ENCODE results near the gene ALDH3A2. TPM values are rescaled to one million over a fixed set of nuclear protein-coding genes. Genes with fewer than 3 reads are reported as not detected.
"Not testable (repeated sequence)": the region's sequence is repeated elsewhere in the genome, so short reads cannot be mapped to it uniquely, and the experiment has no call there.

The ALDH3A2 gene
- polyA plus RNA-seq, 6 donors from 2014 or later: 13.5 to 28.4 (median 18.1) TPM

DNA sequence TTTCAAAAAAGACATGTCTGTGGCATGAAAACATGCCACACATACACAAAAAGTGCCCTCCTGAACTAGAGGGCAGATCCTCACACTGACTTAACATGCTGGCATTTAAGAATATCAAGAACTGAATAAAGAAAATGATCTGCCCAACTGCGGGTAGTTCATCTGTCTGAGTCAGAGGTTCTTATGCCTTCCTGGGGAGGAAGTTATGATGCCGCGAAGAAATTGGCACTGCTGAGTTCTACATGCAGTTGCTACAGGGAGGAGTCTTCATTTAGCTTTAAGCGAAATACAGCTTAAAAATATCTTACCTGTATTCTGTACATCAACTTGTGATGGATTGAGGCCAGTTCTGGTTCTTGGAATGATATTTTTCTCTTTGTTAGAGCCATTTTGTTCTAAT, 6.3 kb downstream of the ALDH3A2 start:
- ATAC-seq (ENCODE audit: low read depth in 2 of 2) (no peak), DNase-seq (no peak)
- Mint-ChIP-seq H3K27ac (peak overlapping the region in 1 of 6 donors; percentile 86), H3K4me1 (peaks cover 14 to 28% (median 16%) of the 10 kb centered on the region in 3 donors), H3K27me3 (no peaks in the 10 kb centered on the region), H3K36me3 (peaks cover 11 to 29% of the 10 kb centered on the region in 2 donors), H3K4me3 (no peak overlapping the region), H3K9me3 (no peaks in the 10 kb centered on the region)

DNA sequence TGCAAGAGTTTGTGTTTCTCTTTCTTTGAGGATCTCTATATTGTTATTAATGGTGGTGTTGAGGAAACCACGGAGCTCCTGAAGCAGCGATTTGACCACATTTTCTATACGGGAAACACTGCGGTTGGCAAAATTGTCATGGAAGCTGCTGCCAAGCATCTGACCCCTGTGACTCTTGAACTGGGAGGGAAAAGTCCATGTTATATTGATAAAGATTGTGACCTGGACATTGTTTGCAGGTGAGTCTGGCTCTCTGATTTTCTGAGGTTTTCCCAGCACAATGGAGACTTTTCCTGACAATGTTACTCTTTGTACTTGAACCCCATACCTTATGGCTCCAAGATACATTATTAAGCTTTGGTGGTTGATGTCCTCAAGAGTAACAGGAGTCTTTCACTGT, 7.8 kb downstream of the ALDH3A2 start:
- ATAC-seq (ENCODE audit: low read depth in 2 of 2): no peak
- H3K36me3 Mint-ChIP-seq: peaks cover 11 to 36% of the 10 kb centered on the region in 2 donors

DNA sequence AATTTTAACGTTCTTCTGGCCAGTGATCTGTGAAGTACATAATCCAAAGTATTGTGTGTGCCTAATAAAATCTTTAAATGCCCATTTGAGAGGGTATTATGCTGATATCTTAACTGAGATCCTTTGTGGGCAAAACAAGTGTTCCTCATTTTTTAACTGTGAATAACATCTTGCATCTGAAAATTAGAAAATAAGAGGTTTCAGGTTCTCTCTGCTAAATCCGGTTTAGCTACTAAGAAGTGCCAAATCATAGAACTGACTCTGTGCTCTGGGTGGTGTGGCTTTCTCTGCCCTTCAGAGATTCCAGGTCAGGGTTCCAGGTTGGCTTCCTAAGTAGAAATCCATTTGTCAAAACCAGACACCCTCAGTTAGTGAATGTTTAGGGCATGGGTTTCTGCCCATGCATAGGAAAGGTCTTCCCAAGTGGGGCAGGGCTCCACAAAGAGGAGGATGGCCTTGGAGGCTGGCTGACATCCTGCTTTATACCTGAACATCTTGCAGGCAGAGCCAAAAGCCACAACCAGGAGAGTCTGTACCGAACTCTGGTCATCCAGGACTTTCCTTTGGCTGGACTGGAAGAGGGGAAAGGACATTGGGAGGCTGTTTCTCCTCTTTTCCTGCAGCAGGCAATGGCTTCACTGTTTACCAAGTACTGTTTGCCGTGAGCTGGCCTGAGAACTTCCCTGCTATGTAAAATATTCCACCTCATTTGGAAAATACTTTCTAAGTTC, 8.5 kb downstream of the ALDH3A2 start:
- DNase-seq (no peak), ATAC-seq (ENCODE audit: low read depth in 2 of 2) (peak; percentile 21 to 35)
- peaks cover 0 to 19% (median 14%) of the 10 kb centered on the region in 3 donors for H3K4me1 Mint-ChIP-seq
- H3K9me3 Mint-ChIP-seq: no peaks in the 10 kb centered on the region
- no peaks in the 10 kb centered on the region for H3K27me3 Mint-ChIP-seq
- H3K4me3 Mint-ChIP-seq: peak overlapping the region in 4 of 8 donors; percentile 31 to 76 (median 55)
- peaks cover 11 to 36% of the 10 kb centered on the region in 2 donors for H3K36me3 Mint-ChIP-seq
- peak overlapping the region in 1 of 6 donors; percentile 21 for H3K27ac Mint-ChIP-seq

More for the DNA sequence above, 7.8 kb downstream of the ALDH3A2 start:
- no peaks in the 10 kb centered on the region for H3K27me3 Mint-ChIP-seq
- H3K9me3 Mint-ChIP-seq: no peaks in the 10 kb centered on the region
- peaks cover 0 to 19% (median 16%) of the 10 kb centered on the region in 3 donors for H3K4me1 Mint-ChIP-seq
- peak overlapping the region in 2 of 6 donors; percentile 3 to 57 for H3K27ac Mint-ChIP-seq
- H3K4me3 Mint-ChIP-seq: peak overlapping the region in 2 of 8 donors; percentile 30 to 76
- no peak for DNase-seq

DNA sequence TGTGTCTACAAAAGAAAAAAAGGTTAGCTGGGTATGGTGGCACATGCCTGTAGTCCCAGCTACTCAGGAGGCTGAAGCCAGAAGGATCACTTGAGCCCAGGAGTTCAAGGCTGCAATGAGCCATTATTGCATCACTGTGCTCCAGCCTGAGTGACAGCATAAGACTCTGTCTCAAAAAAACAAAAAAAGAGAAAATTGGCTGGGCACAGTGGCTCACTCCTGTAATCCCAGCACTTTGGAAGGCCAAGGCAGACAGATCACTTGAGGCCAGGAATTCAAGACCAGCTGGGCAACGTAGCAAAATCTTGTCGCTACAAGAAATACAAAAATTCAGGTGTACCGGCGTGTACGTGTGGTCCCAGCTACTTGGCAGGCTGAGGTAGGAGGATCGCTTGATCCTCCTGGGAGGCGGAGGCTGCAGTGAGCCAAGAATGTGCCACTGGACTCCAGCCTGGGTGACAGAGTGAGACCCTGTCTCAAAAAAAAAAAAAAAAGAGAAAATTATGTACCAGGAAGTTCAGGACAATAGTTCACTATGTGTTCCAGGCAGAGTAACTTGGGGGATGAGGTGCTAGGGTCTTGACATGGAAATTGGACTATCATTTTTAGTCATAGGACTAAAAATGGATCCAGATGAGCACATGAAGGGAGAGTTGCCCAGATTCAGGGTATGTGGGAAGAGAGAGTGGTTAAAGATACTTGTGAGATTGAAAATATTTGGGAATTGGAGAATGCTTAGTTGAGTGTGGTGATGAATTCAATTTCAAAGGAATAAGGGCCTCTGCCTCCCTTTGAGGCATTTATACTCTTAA, 11.0 kb downstream of the ALDH3A2 start:
- Mint-ChIP-seq H3K27ac (peak overlapping the region in 1 of 6 donors; percentile 6), H3K4me3 (no peak overlapping the region), H3K36me3 (peaks cover 19 to 28% of the 10 kb centered on the region in 2 donors), H3K9me3 (no peaks in the 10 kb centered on the region), H3K27me3 (no peaks in the 10 kb centered on the region), H3K4me1 (peaks cover 0 to 19% (median 12%) of the 10 kb centered on the region in 3 donors)
- ATAC-seq (ENCODE audit: low read depth in 2 of 2): no peak
- DNase-seq: no peak

DNA sequence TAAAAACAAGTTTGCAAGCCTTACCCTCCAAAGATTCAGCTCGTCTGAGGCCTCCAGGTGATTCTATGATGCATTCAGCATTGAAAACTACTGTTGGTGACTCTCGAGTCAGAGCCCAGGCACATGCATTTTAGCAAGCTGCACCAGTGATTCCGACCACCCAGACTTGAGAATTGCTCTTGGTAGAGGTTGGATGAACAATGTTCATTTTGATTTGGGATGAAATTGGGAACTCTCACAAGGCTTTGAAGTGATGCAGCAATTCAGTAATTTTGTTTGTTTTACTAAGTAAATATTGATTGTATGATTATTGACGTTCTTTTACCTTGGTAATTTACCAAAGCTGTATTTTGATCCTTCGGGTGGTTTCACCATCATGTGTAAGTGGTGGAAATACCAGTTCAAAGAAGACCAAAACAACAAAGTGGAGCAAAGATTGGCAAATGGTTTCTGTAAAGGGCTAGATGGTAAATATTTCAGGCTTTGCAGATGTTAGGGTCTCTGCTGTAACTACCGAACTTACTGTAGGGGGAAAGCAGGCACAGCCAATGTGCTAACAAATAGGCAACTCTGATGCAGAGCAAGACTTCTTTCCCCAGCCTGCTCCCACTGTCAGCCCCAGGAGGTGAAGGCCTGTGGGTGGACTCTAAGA, 11.8 kb downstream of the ALDH3A2 start:
- H3K36me3 Mint-ChIP-seq: peaks cover 17 to 21% of the 10 kb centered on the region in 2 donors
- no peak for ATAC-seq (ENCODE audit: low read depth in 2 of 2)

DNA sequence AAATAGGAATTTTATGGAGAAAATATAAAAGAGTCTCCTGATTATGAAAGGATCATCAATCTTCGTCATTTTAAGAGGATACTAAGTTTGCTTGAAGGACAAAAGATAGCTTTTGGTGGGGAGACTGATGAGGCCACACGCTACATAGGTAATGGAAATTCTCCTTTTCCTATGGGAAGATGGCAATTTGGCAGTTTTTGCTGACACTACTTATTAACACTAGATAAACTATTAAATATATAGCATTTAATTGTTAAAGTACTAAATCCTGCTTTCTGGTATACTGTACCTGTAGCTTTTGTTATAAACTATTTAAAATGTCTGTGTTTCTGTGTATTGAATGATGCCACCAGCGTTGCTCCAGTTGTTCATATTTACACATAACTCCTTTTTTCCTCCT, 12.6 kb downstream of the ALDH3A2 start:
- no peak for ATAC-seq (ENCODE audit: low read depth in 2 of 2)
- peaks cover 9 to 13% of the 10 kb centered on the region in 2 donors for H3K36me3 Mint-ChIP-seq

More for the DNA sequence above, 11.8 kb downstream of the ALDH3A2 start:
- H3K4me1 Mint-ChIP-seq: peaks cover 0 to 19% (median 12%) of the 10 kb centered on the region in 3 donors
- no peaks in the 10 kb centered on the region for H3K27me3 Mint-ChIP-seq
- H3K27ac Mint-ChIP-seq: no peak overlapping the region
- DNase-seq: no peak
- no peaks in the 10 kb centered on the region for H3K9me3 Mint-ChIP-seq
- no peak overlapping the region for H3K4me3 Mint-ChIP-seq

DNA sequence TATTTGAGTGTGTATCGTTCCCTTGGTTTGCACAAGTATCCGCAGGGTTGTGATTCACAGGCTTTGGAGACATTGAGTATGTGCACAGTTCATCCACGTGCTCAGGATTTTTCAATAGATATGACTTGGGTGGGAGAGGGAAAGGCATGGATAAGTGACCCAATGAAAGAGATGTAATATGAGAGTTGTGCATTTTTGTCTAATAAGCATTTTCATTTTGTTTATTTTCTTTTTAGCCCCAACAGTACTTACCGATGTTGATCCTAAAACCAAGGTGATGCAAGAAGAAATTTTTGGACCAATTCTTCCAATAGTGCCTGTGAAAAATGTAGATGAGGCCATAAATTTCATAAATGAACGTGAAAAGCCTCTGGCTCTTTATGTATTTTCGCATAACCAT, 14.5 kb downstream of the ALDH3A2 start:
- DNase-seq: no peak
- H3K9me3 Mint-ChIP-seq: no peaks in the 10 kb centered on the region
- no peak overlapping the region for H3K4me3 Mint-ChIP-seq
- no peak overlapping the region for H3K27ac Mint-ChIP-seq
- no peak for ATAC-seq (ENCODE audit: low read depth in 2 of 2)
- H3K4me1 Mint-ChIP-seq: no peaks in the 10 kb centered on the region
- H3K36me3 Mint-ChIP-seq: peaks cover 8% of the 10 kb centered on the region in 2 donors
- no peaks in the 10 kb centered on the region for H3K27me3 Mint-ChIP-seq

More for the DNA sequence above, 12.6 kb downstream of the ALDH3A2 start:
- peaks cover 0 to 12% (median 6%) of the 10 kb centered on the region in 3 donors for H3K4me1 Mint-ChIP-seq
- H3K4me3 Mint-ChIP-seq: no peak overlapping the region
- no peaks in the 10 kb centered on the region for H3K27me3 Mint-ChIP-seq
- no peaks in the 10 kb centered on the region for H3K9me3 Mint-ChIP-seq
- DNase-seq: no peak
- H3K27ac Mint-ChIP-seq: no peak overlapping the region

DNA sequence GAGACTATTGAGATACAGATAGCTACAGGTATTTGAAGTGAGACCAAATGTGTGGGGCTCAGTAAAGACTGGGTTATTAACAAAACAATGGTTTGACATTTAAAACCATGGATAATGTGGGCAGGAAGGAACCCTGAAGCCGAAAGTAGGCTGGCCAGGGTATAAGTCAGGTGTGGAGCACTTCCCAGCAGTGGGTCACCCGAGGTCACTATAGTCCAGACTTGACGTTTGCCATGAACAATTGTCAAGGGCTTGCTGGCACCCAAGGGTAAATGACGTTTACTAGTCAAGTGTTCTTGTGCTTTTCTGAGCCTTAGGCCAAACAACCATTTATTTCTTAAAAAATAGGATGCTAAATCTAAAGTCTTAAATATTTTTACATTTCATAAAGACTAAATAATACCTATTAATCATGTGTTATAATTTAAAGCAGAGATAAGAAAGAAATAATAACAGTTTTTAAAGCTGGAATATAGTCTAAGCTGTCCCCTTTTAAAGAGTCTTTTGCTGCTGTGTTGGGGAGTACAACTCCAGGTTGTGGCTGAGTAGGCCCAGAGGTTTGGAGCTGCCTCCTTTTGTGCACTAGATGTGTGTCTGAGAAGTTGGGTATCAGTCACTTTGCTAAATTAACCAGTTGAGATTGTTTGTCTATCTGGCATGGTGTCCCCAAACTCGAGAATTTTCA, 15.7 kb downstream of the ALDH3A2 start:
- Mint-ChIP-seq H3K27ac (no peak overlapping the region), H3K36me3 (peaks cover 8% of the 10 kb centered on the region in 2 donors), H3K9me3 (no peaks in the 10 kb centered on the region), H3K4me1 (no peaks in the 10 kb centered on the region), H3K27me3 (no peaks in the 10 kb centered on the region), H3K4me3 (no peak overlapping the region)
- DNase-seq: no peak
- no peak for ATAC-seq (ENCODE audit: low read depth in 2 of 2)

DNA sequence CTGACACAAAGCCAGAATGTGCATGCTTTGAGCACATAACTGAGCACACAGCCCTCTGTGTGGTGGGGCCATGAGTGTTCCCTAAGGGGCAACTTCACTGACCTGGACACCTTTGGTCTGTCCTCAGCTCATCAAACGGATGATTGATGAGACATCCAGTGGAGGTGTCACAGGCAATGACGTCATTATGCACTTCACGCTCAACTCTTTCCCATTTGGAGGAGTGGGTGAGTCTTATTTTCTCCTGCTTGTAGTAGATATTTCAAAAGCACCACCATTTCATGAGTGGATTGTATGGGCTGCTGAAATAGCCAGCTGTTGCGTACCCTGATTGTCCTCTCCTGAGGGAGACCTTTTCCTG, 16.2 kb downstream of the ALDH3A2 start:
- Mint-ChIP-seq H3K9me3 (no peaks in the 10 kb centered on the region), H3K36me3 (peaks cover 8% of the 10 kb centered on the region in 2 donors), H3K27ac (no peak overlapping the region), H3K27me3 (no peaks in the 10 kb centered on the region), H3K4me3 (no peak overlapping the region), H3K4me1 (no peaks in the 10 kb centered on the region)
- ATAC-seq (ENCODE audit: low read depth in 2 of 2): no peak
- no peak for DNase-seq

DNA sequence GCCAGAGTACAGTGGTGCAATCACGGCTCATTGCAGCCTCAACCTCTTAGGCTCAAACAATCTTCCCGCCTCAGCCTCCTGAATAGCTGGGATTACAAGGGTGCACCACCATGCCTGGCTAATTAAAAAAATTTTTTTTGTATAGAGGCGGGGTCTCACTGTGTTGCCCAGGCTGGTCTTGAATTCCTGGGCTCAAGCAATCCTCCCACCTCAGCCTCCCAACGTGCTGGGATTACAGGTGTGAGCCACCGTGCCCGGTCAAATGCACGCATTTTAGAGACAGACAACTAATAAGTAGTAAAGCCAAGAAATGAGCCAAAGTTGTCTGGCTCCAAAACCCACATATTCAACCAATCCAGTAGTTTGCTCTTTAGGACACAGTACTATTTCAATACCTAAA, 21.1 kb downstream of the ALDH3A2 start:
- Mint-ChIP-seq H3K4me3 (peak overlapping the region in 1 of 8 donors; percentile 3), H3K27ac (peak overlapping the region in 1 of 6 donors; percentile 66), H3K4me1 (peaks cover 9 to 21% (median 19%) of the 10 kb centered on the region in 3 donors), H3K36me3 (peaks cover 0 to 10% of the 10 kb centered on the region in 2 donors)
- not testable (repeated sequence) for H3K9me3 Mint-ChIP-seq; H3K27me3 Mint-ChIP-seq; ATAC-seq (ENCODE audit: low read depth in 2 of 2); DNase-seq

DNA sequence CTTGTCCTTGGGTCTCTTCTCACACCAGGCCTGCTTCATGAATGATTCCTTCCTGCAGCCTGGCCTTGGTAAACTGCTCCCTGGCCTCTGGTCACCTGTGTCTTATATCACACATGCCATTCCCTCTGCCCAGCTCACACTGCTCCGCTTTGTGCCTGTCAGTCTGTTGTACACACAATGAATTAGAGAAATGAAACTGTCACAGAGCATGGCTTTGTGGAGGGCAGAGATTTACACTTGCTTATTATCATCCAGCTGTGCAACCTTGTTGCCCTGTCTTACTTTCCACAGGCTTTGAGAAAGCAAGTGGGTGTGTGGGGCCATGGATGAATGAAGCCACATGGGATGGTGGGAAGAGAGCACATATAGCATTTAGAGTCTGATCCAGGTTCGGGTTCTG, 22.4 kb downstream of the ALDH3A2 start:
- H3K9me3 Mint-ChIP-seq: no peaks in the 10 kb centered on the region
- peak overlapping the region in 5 of 8 donors; percentile 13 to 59 (median 45) for H3K4me3 Mint-ChIP-seq
- H3K36me3 Mint-ChIP-seq: peaks cover 5 to 17% of the 10 kb centered on the region in 2 donors
- peak overlapping the region in 3 of 6 donors; percentile 9 to 87 (median 52) for H3K27ac Mint-ChIP-seq
- H3K4me1 Mint-ChIP-seq: peaks cover 9 to 21% (median 19%) of the 10 kb centered on the region in 3 donors
- ATAC-seq (ENCODE audit: low read depth in 2 of 2) (peak; percentile 91 to 99), DNase-seq (peak; percentile 19)
- H3K27me3 Mint-ChIP-seq: no peaks in the 10 kb centered on the region

DNA sequence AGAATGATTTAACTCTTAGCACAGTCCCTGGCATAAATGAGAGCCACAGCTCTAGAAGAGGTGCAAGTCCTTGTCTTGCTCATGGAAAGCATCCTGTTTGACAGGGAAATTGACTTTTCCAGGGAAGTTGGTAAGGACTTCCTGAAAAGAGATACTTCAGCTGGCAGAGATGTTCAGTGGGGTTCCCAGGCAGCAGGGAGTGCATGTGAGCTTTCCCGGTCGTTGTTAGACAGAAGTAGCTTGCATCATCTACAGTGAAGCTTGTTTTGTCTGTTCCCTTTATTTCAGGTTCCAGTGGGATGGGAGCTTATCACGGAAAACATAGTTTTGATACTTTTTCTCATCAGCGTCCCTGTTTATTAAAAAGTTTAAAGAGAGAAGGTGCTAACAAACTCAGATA, 22.9 kb downstream of the ALDH3A2 start:
- ATAC-seq (ENCODE audit: low read depth in 2 of 2) (no peak), DNase-seq (no peak)
- peaks cover 10 to 19% of the 10 kb centered on the region in 2 donors for H3K36me3 Mint-ChIP-seq
- H3K4me3 Mint-ChIP-seq: no peak overlapping the region
- H3K9me3 Mint-ChIP-seq: no peaks in the 10 kb centered on the region
- peak overlapping the region in 1 of 6 donors; percentile 3 for H3K27ac Mint-ChIP-seq
- H3K27me3 Mint-ChIP-seq: no peaks in the 10 kb centered on the region
- H3K4me1 Mint-ChIP-seq: peaks cover 9 to 21% (median 19%) of the 10 kb centered on the region in 3 donors
